GM19452 (cell line): ENCODE measurements around the gene DSE.

Experiments
- ATAC-seq: cut with Tn5 transposase; IDR thresholded peaks from one replicate; pipeline ENCODE4 v1.9.1; 2021; ENCODE audit not compliant: unreplicated experiment

Gene DSE

GRCh38 chr6:116444575-116444974, 73.8 kb downstream of the DSE start:
- ATAC-seq: no peak

- ATAC-seq: no peak
These were observed 74.4 kb downstream of the DSE start for GRCh38 chr6:116445102-116445501.

GRCh38 chr6:116446399-116446798, 75.7 kb downstream of the DSE start:
- ATAC-seq: no peak

GRCh38 chr6:116447052-116447451, 76.3 kb downstream of the DSE start:
- ATAC-seq: no peak

GRCh38 chr6:116447496-116448011, 76.8 kb downstream of the DSE start:
- no peak for ATAC-seq

- ATAC-seq: no peak
These were observed 78.8 kb downstream of the DSE start for GRCh38 chr6:116449565-116449964.

- ATAC-seq: no peak
These were observed 79.5 kb downstream of the DSE start for GRCh38 chr6:116450185-116450710.

- ATAC-seq: peak; percentile 92
These were observed 80.3 kb downstream of the DSE start for GRCh38 chr6:116450769-116451740.

- no peak for ATAC-seq
These were observed 81.2 kb downstream of the DSE start for GRCh38 chr6:116451916-116452315.

GRCh38 chr6:116452531-116452930, 81.8 kb downstream of the DSE start:
- no peak for ATAC-seq

GRCh38 chr6:116456106-116456505, 85.4 kb downstream of the DSE start:
- no peak for ATAC-seq

GRCh38 chr6:116456927-116457326, 86.2 kb downstream of the DSE start:
- ATAC-seq: no peak

- no peak for ATAC-seq
These were observed 87.5 kb downstream of the DSE start for GRCh38 chr6:116458264-116458663.

- no peak for ATAC-seq
These were observed 89.2 kb downstream of the DSE start for GRCh38 chr6:116459927-116460326.

GRCh38 chr6:116461331-116461931, 90.7 kb downstream of the DSE start, which contains the start of gene CALHM6:
CALHM6 (plus strand) TSS chr6:116461375; CDS start chr6:116461930, 555 bp downstream.
- no peak for ATAC-seq

- ATAC-seq: peak; percentile 87
These were observed 91.5 kb downstream of the DSE start for GRCh38 chr6:116461932-116462885.

GRCh38 chr6:116463301-116463700, 92.6 kb downstream of the DSE start:
- ATAC-seq: no peak

GRCh38 chr6:116465246-116465645, 94.5 kb downstream of the DSE start:
- no peak for ATAC-seq

- ATAC-seq: no peak
These were observed 96.3 kb downstream of the DSE start for GRCh38 chr6:116467096-116467495.

- no peak for ATAC-seq
These were observed 96.8 kb downstream of the DSE start for GRCh38 chr6:116467514-116467913.

- ATAC-seq: no peak
These were observed 97.5 kb downstream of the DSE start for GRCh38 chr6:116468293-116468692.
